HepG2 (cell line): Measurements from ENCODE around the gene DNMT3B. TPM values are rescaled to one million over a fixed set of nuclear protein-coding genes. Genes with fewer than 3 reads are reported as not detected.

Experiments
- ARNTL ChIP-seq: sonication (generic); formaldehyde crosslinking; IDR thresholded peaks from 2 replicates; pipeline ENCODE4 v1.4.0; 2020; ENCODE audit warnings: mild to moderate bottlenecking, missing genetic modification reagents
- CSRNP1 ChIP-seq: sonication (generic); formaldehyde crosslinking; IDR thresholded peaks from 2 replicates; pipeline ENCODE4 v1.8.1; 2023; ENCODE audit warnings: mild to moderate bottlenecking, missing genetic modification reagents
- DRAP1 ChIP-seq: IDR thresholded peaks from 2 replicates; pipeline ENCODE4 v1.6.1; 2016; ENCODE audit warnings: missing genetic modification reagents, missing compliant biosample characterization
- HOXA3 ChIP-seq: sonication (generic); formaldehyde crosslinking; IDR thresholded peaks from 2 replicates; pipeline ENCODE4 v1.5.0; 2020; ENCODE audit warnings: missing genetic modification reagents
- KLF11 ChIP-seq: IDR thresholded peaks from 2 replicates; pipeline ENCODE4 v1.6.1; 2016; ENCODE audit warnings: missing compliant biosample characterization
- MIER2 ChIP-seq: IDR thresholded peaks from 2 replicates; pipeline ENCODE4 v1.6.1; 2016; ENCODE audit warnings: missing biosample characterization, missing genetic modification reagents
- PHB2 ChIP-seq: fragments of 450-650 bp; IDR thresholded peaks from 2 replicates; pipeline ENCODE4 v1.6.1; 2018; ENCODE audit not compliant: partially characterized antibody
- U2AF1 ChIP-seq: fragments of 200-400 bp; formaldehyde crosslinking; optimal IDR thresholded peaks from 2 replicates; pipeline ENCODE3; 2017; ENCODE audit warnings: mild to moderate bottlenecking, low read depth, low read length
- ZBTB38 ChIP-seq: sonication (generic); formaldehyde crosslinking; IDR thresholded peaks from 2 replicates; pipeline ENCODE4 v1.5.1; 2020; ENCODE audit warnings: mild to moderate bottlenecking, missing genetic modification reagents
- ZNF18 ChIP-seq: sonication (generic); formaldehyde crosslinking; IDR thresholded peaks from 2 replicates; pipeline ENCODE4 v1.8.0; 2022; ENCODE audit warnings: mild to moderate bottlenecking, missing genetic modification reagents; ENCODE audit not compliant: insufficient replicate concordance
- ZNF256 ChIP-seq: sonication (generic); formaldehyde crosslinking; conservative IDR thresholded peaks from 2 replicates; pipeline ENCODE4 v1.4.0; 2020; ENCODE audit warnings: missing genetic modification reagents
- ZNF274 ChIP-seq: sonication (generic); formaldehyde crosslinking; IDR thresholded peaks from 2 replicates; pipeline ENCODE4 v1.5.1; 2020; ENCODE audit warnings: mild to moderate bottlenecking, missing genetic modification reagents
- ZNF282 ChIP-seq: fragments of 450-650 bp; IDR thresholded peaks from 2 replicates; pipeline ENCODE4 v1.6.1; 2018; ENCODE audit not compliant: partially characterized antibody
- ZNF292 ChIP-seq: sonication (generic); formaldehyde crosslinking; IDR thresholded peaks from 2 replicates; pipeline ENCODE4 v1.8.1; 2022; ENCODE audit warnings: mild to moderate bottlenecking, low read depth, missing genetic modification reagents, borderline replicate concordance
- ZNF296 ChIP-seq: sonication (generic); formaldehyde crosslinking; conservative IDR thresholded peaks from 2 replicates; pipeline ENCODE4 v1.5.0; 2020; ENCODE audit warnings: mild to moderate bottlenecking, missing genetic modification reagents
- ZNF550 ChIP-seq: sonication (generic); formaldehyde crosslinking; IDR thresholded peaks from 2 replicates; pipeline ENCODE4 v1.4.0; 2020; ENCODE audit warnings: mild to moderate bottlenecking, missing genetic modification reagents, borderline replicate concordance
- ZNF772 ChIP-seq: sonication (generic); formaldehyde crosslinking; IDR thresholded peaks from 2 replicates; pipeline ENCODE4 v1.5.0; 2020; ENCODE audit warnings: mild to moderate bottlenecking, missing genetic modification reagents
- ZNF780A ChIP-seq: sonication (generic); formaldehyde crosslinking; IDR thresholded peaks from 2 replicates; pipeline ENCODE4 v1.8.0; 2022; ENCODE audit warnings: mild to moderate bottlenecking, missing genetic modification reagents, moderate library complexity
- polyA plus RNA-seq, 8 experiments: library from polyadenylated mRNA; depleted of rRNA in 3 of 8; stranded (reverse) in 7 of 8; unstranded in 1 of 8; fragments of >200 nt; fragmentation: Illumina TruSeq in 4 of 8; extraction: Trizol in 4 of 8; gene quantifications; 2 replicates each; pipeline versions ENCODE4 v1.2.1 to v1.2.3, GENCODE V29; 2011 to 2016; ENCODE audit warnings: low read depth in 4 of 8, missing spikeins in 1 of 8, mixed read lengths in 1 of 8; ENCODE audit not compliant: insufficient read depth in 1 of 8
- total RNA-seq, 5 experiments: library from RNA; depleted of rRNA; stranded (reverse); fragments of >200 nt; fragmentation: Illumina TruSeq; extraction: Trizol; gene quantifications; 2 replicates each; pipeline ENCODE4 v1.2.3, GENCODE V29; 2016; ENCODE audit warnings: low read depth in 1 of 5
- TF ChIP-seq, protein P1 (sequence below): sonication (generic); formaldehyde crosslinking; IDR thresholded peaks from 2 replicates; pipeline ENCODE4 v1.4.0; 2020; ENCODE audit warnings: missing genetic modification reagents

Gene DNMT3B
- total and polyA plus RNA-seq, 2 of the 13 experiments (the other 11 are each of a cell fraction or from before 2014, with no cell fraction given) = 3.8 to 13.9 TPM

- TF ChIP-seq ARNTL (no peak), DRAP1 (CRISPR knock-in tag) (peak; percentile 81), CSRNP1 (CRISPR knock-in tag) (peak; percentile 82; the same call in 1 of the 2 replicates), KLF11 (CRISPR knock-in tag) (peak; percentile 45; the same call in 1 of the 2 replicates), ZNF296 (CRISPR knock-in tag) (no peak), PHB2 (no peak), HOXA3 (peak; percentile 72), ZNF772 (CRISPR knock-in tag) (peak; percentile 49; the same call in 1 of the 2 replicates), ZNF256 (no peak), ZNF282 (no peak), ZBTB38 (CRISPR knock-in tag) (no peak), ZNF780A (CRISPR knock-in tag) (no peak), ZNF550 (CRISPR knock-in tag) (no peak), U2AF1 (peak; percentile 44), ZNF18 (CRISPR knock-in tag) (no peak), ZNF274 (CRISPR knock-in tag) (no peak), ZNF292 (CRISPR knock-in tag) (peak; percentile 47; the same call in 1 of the 2 replicates), MIER2 (CRISPR knock-in tag) (no peak)
- TF ChIP-seq, protein P1, sequence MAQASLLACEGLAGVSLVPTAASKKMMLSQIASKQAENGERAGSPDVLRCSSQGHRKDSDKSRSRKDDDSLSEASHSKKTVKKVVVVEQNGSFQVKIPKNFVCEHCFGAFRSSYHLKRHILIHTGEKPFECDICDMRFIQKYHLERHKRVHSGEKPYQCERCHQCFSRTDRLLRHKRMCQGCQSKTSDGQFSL (CRISPR knock-in tag) = peak; percentile 13; the same call in 1 of the 2 replicates
These were observed at the start of gene DNMT3B (continued) for GRCh38 chr20:32761831-32762753.
